OCI-LY3 (cell line): ENCODE measurements around the gene NOBOX.

ENCODE experiments used
- EZH2phosphoT487 ChIP-seq: fragments of 200-600 bp; shearing (Covaris generic); IDR thresholded peaks from 2 replicates; pipeline ENCODE4 v1.6.1; 2018; ENCODE audit warnings: antibody characterized with exemption, mixed run types, low read depth
- TF ChIP-seq, protein P1 (sequence below): fragments of 200-600, 300-600 bp; sonication (generic); IDR thresholded peaks from 2 replicates; pipeline ENCODE4 v1.5.1; 2014; ENCODE audit warnings: antibody characterized with exemption, low read length, low read depth

DNA sequence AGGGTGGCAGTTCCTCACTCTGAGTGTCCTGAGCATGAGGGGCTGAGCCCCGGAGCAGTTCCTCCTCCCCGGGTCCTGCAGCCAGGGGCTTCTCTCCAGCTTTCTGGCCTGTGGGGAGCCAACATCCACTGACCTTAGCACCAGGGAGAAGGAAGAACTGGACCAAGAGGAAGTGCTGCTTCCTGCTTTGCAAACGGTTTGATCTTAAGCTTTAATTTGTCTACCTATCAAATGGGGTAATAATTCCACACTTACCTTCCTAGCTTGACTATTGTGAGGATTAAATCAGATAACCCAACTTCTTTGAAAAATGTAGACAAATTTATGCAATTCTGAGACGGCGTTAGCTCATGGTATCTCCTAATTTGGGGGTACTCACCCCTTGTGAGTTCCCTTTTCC lies 2.0 kb downstream of the NOBOX start:
- TF ChIP-seq, protein P1, sequence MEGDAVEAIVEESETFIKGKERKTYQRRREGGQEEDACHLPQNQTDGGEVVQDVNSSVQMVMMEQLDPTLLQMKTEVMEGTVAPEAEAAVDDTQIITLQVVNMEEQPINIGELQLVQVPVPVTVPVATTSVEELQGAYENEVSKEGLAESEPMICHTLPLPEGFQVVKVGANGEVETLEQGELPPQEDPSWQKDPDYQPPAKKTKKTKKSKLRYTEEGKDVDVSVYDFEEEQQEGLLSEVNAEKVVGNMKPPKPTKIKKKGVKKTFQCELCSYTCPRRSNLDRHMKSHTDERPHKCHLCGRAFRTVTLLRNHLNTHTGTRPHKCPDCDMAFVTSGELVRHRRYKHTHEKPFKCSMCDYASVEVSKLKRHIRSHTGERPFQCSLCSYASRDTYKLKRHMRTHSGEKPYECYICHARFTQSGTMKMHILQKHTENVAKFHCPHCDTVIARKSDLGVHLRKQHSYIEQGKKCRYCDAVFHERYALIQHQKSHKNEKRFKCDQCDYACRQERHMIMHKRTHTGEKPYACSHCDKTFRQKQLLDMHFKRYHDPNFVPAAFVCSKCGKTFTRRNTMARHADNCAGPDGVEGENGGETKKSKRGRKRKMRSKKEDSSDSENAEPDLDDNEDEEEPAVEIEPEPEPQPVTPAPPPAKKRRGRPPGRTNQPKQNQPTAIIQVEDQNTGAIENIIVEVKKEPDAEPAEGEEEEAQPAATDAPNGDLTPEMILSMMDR: no peak
- TF ChIP-seq EZH2phosphoT487: no peak
